Daoy (cell line): ENCODE measurements around the gene TRIM2. TPM values are rescaled to one million over a fixed set of nuclear protein-coding genes. Genes with fewer than 3 reads are reported as not detected.
"Not testable (repeated sequence)": the region's sequence is repeated elsewhere in the genome, so short reads cannot be mapped to it uniquely, and the experiment has no call there.

Experiments
- DNase-seq: peaks from one replicate; pipeline ENCODE4 v3.0.0-alpha.2; 2015; ENCODE audit warnings: low read depth
- total RNA-seq: library from RNA; depleted of rRNA; stranded (reverse); fragments of >200 nt; shearing (Covaris generic); gene quantifications from 2 replicates; pipeline ENCODE4 v1.2.3, GENCODE V29; 2014; rRNA removed

The TRIM2 gene
- 6.7 and 9.9 TPM in 2 replicates for total RNA-seq

DNA sequence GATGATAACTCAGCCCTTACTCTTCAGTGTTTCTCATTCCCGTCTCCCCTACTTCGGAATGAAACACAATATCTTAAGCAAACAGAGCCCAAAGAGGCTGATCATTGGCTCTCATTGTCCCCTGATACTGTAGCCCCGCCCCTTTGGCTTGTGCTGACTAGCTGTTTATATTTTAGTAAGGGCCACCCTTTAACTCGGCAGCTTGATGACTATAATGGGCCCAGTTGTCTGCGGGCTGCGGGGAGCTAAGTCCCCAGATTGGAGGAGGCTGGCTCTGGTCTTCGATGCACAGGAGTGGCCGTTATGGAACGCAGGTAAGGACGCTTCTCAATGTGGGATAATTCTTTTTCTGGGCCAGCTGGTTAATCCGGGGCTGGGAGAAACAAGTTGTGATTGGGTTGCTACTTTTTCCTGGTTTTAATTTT is at the start of gene TRIM2:
Gene TRIM2 (plus strand): TSS at position 197 of the 425 bp plus-strand sequence. CDS start 88 bp downstream, at position 285.
- peak; percentile 29 for DNase-seq

- DNase-seq = no peak
Observed at GRCh38 chr4:153155686-153156085, 48.6 kb upstream of the TRIM2 start.

- peak; percentile 49 for DNase-seq
Observed at GRCh38 chr4:153156263-153156662, 48.0 kb upstream of the TRIM2 start.

DNA sequence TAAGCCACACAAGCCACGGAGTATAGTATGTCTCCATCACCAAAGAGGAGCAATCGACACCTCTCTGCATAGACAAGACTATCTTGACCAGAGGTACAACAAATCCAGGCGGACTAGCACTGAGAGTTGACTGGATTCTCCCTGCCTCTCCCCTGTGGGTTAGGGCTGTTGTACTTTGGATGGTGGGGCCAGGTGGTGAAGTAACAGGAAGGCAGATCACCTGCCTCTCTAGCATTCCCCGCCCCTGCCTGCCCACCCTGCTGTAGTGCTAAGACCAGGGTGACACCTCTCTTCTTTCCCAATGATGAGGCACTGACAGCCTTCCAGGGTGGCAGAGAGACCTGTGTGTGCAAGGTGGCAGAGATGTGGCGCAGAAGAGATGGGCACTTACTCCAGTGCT is 47.5 kb upstream of the TRIM2 start:
- no peak for DNase-seq

DNA sequence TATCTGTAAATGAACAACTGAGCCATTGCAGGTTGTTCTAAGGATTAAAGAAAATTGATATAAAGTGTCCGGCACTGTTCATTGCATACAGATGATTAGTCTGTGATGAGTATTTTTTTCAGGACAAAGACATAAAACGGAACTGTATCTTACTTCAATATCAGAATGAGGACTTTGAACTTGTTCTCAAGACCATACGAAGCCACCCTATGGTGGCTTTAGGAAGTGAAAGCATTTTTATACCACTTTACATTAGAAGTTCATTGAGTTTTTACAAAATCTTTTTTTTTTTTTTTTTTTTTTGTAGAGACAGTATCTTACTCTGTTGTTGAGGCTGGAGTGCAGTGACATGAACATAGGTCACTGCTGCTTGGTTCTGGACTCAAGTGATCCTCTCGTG is 45.2 kb upstream of the TRIM2 start:
- DNase-seq = no peak

- DNase-seq = no peak
Observed at GRCh38 chr4:153159728-153160221, 44.5 kb upstream of the TRIM2 start.

DNA sequence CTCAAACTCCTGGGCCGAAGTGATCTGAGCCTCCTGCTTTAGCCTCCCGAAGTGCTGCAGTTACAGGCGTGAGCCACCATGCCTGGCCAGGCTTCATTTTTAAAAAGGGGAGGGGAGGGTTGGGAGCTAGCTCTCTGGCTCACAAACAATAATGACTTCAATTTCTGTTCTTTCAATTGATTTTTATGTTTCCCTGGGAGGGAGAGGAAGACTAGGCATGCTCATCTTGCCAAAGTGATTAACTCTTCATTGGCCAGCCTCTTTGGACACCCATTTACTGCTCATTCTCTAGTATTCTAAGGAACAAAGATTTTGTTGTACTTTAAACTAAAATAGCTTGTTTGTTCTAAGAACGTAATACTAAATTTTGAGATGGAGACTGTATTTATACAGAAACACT is 43.4 kb upstream of the TRIM2 start:
- DNase-seq = no peak

GRCh38 chr4:153161226-153161963 is 42.8 kb upstream of the TRIM2 start:
- DNase-seq = no peak

DNA sequence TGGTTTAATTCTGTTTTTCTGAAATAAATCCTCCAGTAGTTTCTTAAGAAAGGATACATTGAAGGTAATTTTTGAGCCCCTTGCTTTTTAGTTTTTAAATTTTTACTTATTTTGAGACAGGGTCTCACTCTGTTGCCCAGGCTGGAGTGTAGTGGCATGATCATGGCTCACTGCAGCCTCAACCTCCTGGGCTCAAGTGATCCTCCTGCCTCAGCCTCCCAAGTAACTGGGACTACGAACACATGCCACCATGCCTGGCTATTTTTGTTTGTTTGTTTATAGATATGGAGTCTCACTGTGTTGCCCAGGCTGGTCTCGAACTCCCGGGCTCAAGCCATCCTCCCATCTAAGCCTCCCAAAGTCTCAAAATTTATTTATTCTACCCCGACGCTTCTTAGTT is 39.0 kb upstream of the TRIM2 start:
- not testable (repeated sequence) for DNase-seq

DNA sequence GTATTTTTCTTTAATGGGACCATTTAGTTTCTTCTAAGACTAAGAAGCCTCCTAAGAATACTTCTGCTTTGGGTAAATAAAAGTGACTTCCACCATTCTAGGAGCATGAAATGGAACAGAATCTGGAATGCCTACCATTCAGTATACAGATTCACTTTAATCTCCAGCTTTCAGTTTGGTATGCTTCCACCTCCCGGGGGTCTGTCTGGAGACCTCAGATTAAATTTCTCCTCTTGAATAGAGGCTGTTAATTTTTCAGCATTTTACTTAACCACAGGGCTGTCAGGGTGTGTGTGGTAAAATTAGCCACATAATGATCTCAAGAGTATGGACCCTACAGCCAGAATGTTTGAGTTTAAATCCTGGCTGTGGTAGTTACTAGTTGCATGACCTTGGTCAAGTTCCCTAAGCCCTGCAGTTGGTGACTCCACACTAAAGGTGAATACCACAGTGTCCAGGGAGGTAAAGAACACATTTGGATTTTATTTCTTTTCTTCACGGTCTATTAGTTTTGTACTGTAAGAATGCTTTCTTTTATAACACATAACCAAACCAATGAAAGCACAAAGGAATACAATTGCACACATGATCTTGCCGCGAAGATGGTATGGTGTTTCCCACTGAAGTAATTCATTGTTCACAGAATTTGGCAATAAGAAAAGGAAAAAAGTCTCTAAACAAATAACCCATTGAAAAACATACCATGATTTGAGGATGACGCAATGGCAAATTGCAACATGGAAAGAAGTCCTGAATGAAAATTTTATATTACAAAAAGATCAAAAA is 37.3 kb upstream of the TRIM2 start:
- DNase-seq = peak; percentile 32

DNA sequence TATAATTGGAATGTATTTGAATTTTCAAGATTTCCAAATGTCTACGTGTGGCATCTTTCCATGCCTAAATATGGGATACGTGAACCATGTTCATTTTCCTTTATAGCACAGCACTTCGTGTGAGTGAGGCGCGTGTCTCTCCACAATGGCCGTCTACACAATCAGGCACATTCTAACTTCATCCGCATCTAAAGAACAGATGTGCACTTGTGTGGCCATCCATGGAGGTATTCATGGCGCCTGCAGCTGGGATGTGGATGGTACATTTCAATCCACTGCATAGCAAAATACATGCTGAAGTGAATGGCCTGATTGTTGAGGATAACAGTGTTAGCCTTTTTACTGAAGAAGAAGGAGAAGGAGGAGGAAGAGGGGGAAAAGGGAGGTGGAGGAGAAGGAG is 34.5 kb upstream of the TRIM2 start:
- DNase-seq = no peak

DNA sequence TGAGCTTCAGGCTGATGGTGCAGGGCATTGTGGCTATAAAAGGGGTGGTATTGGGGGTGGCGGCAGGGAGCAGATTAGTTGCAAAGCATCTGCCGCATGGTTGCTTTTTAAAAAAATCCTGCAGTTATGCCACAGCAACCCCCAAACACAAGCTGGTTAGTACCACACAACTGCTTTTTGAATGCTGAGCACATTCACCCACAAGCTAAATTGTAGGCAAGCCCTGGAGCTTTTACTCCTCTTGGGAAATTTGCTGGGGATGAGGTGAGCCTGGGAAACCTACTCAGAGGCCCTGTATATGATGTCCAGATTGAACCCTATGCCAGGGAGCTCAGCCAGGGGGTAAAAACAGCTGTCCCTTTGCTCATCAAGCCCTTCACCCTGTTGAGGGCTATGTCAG is 33.8 kb upstream of the TRIM2 start:
- no peak for DNase-seq

GRCh38 chr4:153174821-153175567 is 29.2 kb upstream of the TRIM2 start:
- DNase-seq = no peak

GRCh38 chr4:153176938-153177337 is 27.3 kb upstream of the TRIM2 start:
- DNase-seq = no peak

DNA sequence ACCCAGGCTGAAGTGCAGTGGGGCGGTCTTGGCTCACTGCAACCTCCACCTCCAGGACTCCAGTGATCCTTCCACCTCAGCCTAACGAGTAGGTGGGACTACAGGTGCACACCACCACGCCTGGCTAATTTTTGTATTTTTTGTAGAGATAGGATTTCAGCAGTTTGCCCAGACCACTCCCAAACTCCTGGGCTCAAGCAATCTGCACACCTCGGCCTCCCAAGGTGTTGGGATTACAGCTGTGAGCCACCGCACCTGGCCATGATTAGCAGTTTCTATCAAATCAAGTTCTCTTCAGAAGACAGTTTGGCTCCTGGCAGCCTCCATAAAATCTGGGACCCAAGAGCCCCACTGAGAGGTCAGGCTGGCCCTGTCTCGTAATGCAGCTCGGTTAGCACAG is 26.4 kb upstream of the TRIM2 start:
- no peak for DNase-seq

DNA sequence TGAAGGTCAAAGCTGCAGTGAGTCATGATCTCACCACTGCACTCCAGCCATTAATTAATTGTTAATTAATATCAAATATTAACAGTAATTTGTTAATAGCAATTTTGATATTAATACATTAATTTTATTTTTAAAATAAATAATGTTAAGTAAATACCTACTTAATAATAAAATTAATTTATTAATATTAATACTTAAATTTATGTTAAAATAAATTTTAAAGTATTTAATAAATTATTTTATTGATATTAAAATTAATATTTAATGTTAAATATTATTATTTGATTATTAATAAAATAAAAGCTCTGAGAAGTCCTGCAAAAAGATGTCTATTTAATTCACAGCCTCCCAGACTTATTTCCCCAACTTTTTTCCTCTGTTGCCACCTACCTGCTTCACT is 25.1 kb upstream of the TRIM2 start:
- no peak for DNase-seq

DNA sequence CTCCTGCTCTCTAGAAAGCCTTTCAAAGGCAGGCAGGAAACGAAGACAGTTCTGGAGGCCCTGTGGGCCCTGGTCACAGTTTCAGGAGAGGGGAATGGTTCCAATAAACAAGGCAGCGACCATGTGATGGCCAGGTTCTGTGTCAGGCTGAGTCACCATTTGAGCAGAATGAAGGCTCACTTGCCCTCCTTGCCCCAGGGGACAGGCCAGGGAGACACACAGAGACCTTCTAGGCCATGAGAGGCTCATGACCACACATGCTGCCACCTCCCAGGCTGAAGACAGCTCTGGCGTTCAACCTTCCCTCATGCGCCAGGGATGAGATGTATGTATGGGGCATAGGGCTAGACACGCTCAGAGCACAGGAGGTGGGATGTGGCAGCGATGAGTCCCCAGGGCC is 22.9 kb upstream of the TRIM2 start:
- DNase-seq = peak; percentile 18

DNA sequence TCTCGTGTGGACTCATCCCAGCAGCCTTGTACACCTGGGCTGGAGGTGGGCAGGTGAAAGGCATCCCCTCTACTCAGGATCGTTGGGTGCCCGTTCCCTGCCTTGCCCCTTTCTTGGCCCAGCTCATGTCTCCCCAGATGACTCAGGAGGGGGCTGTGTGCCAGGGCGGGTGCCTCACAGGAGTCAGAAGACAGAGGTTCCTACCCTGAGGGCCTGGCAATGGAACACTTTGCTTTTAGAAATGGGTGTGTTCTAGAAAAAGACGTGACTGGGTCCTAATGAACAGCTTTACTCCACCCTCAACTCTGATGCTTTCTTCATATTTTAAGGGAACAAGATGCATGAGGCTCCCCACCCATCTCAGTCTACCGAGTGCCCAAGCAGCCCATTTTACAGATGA is 22.5 kb upstream of the TRIM2 start:
- DNase-seq = no peak

DNA sequence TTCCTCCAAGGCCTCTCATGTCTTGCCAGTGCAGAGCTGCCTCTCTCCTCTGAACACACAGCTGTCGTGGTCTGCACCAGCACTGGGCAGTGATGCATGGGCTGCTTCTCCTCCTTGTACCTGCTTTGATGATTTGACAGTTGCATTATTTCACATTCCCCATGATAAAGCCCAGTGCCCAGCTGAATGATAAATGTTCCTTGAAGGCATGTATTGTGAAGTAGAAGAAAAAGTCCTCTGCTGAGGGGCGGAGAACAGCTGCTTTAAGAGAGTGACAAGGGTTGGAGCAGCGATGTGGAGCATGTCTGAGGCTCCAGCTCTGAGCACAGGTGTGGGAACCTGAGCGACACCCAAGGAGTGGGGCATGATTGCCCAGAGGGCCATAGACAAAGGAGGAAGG is 21.1 kb upstream of the TRIM2 start:
- no peak for DNase-seq

DNA sequence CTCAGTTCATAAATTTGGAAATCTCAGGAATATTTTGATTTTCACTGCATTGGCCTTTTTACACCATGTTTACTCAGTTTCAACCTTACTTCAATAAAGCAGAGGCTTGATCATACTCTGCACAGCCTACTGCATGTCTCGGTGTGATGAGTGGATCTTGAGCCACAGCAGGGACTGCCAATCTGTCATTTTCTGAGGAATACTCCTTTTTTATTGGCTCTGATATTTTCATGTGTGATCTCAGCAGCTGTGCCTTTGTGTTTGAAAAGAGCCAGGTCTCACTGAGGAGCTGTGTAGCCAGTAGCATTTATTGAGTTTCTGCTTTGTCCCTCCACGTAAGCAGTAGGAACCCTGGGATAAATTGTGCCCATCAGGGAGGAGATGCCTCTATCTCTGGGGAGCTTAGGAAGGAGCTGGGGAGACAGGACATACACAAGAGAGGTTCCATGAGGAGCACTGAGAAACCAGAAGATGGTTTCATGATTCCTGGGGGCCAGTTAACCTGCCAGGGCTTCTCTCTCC is 18.9 kb upstream of the TRIM2 start:
- DNase-seq = no peak

DNA sequence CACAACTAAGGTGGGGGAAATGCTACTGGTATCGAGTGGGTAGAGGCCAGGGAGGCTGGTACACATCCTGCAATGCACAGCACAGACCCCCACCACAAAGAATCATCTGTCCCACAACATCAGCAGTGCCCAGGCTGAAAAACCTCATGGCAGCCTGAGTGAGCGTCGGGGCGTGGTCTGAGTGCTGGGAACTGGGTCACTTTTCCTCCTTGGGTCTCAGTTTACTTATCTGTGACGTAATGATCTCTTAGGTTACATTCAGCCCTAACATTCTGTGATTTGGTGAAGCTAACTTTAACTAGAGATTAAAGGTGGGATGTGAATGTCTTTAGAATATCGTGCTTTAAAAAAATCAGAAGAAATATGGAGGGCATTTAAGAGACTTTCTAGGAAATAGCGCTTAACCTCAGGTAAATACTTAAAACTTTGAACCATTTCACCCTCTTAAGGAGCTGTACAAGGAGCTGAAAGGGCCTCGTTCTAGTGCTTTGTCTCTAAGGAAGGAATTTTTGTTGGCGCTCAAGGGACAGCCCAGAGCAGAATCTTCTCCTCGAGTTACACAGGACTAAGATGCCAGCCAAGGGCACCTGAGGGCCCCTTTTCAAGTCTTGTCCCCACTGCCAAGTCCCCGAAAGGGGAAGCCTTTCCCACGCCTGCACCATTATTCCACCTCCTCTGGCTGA is 18.1 kb upstream of the TRIM2 start:
- DNase-seq = no peak
